Caco-2 (cell line): ENCODE data around the gene RYR2. TPM values are rescaled to one million over a fixed set of nuclear protein-coding genes. Genes with fewer than 3 reads are reported as not detected.

Source experiments
- BruUV-seq: library from RNA; stranded (reverse); fragments of 400-500 nt; replicated peaks from 2 replicates; lab custom pipeline; 2021; lab: Mats Ljungman, UMichigan
- CTCF ChIA-PET: fragments of 300-600 bp; sonication (Branson Sonifier 250); formaldehyde crosslinking; loops from one replicate; lab custom pipeline; 2022; ENCODE audit warnings: antibody characterized with exemption; lab: Charles Lee
- POLR2A ChIA-PET: fragments of 300-600 bp; sonication (Branson Sonifier 250); formaldehyde crosslinking; loops from one replicate; lab custom pipeline; 2022; ENCODE audit warnings: antibody characterized with exemption; lab: Charles Lee
- DNase-seq, 2 experiments: peaks; one replicate each; pipeline versions ENCODE4 v3.0.0 to v3.0.0-alpha.2; 2020 to 2022
- H3K27me3 ChIP-seq: replicated peaks from 2 replicates; pipeline ENCODE4 v1.6.0; 2011; ENCODE audit warnings: low read length; ENCODE audit not compliant: control insufficient read depth, insufficient read depth
- H3K36me3 ChIP-seq: 2 replicates; pipeline ENCODE4 v1.5.1; 2011; ENCODE audit warnings: low read length; ENCODE audit not compliant: control insufficient read depth, insufficient read depth
- H3K4me1 ChIP-seq: fragments of 250-450 bp; sonication (Bioruptor Pico); 2 replicates; pipeline ENCODE4 v1.5.1; 2020; ENCODE audit warnings: mild to moderate bottlenecking
- H3K4me3 ChIP-seq: 2 replicates; pipeline ENCODE4 v1.5.1; 2011; ENCODE audit warnings: low read depth, mild to moderate bottlenecking, control low read depth, low read length
- H3K9me3 ChIP-seq: fragments of 250-450 bp; sonication (Bioruptor Pico); 2 replicates; pipeline ENCODE4 v1.5.1; 2020; ENCODE audit warnings: mild to moderate bottlenecking, moderate library complexity
- H3K27ac Mint-ChIP-seq: one replicate; pipeline ENCODE4 v1.8.0; 2022; ENCODE audit warnings: mixed read lengths; ENCODE audit not compliant: unreplicated experiment
- H3K27me3 Mint-ChIP-seq: one replicate; pipeline ENCODE4 v1.8.0; 2022; ENCODE audit warnings: mixed read lengths; ENCODE audit not compliant: insufficient read depth, unreplicated experiment
- H3K36me3 Mint-ChIP-seq: one replicate; pipeline ENCODE4 v1.8.0; 2022; ENCODE audit warnings: mild to moderate bottlenecking, mixed read lengths; ENCODE audit not compliant: insufficient read depth, unreplicated experiment
- H3K4me1 Mint-ChIP-seq: one replicate; pipeline ENCODE4 v1.8.0; 2022; ENCODE audit warnings: low read depth, mixed read lengths; ENCODE audit not compliant: unreplicated experiment
- H3K4me3 Mint-ChIP-seq: one replicate; pipeline ENCODE4 v1.8.0; 2022; ENCODE audit warnings: mild to moderate bottlenecking, moderate library complexity, mixed read lengths; ENCODE audit not compliant: unreplicated experiment
- H3K9me3 Mint-ChIP-seq: one replicate; pipeline ENCODE4 v1.8.0; 2022; ENCODE audit warnings: mixed read lengths; ENCODE audit not compliant: unreplicated experiment
- intact Hi-C: fragments of 100-400 bp; cut with micrococcal nuclease; formaldehyde crosslinking; loops from one replicate; pipeline ENCODE4 v1.10.0; 2022; ENCODE audit not compliant: unreplicated experiment
- total RNA-seq: library from RNA; stranded (reverse); gene quantifications from 2 replicates; pipeline ENCODE4 v1.2.3, GENCODE V29; 2022
- TF ChIP-seq, protein P1 (sequence below), 2 experiments: fragments of 200-600 bp in 1 of 2; IDR thresholded peaks; 1 replicate in 1 of 2; 2 replicates in 1 of 2; pipeline versions ENCODE4 v1.5.1 to v1.8.0; 2011 to 2022; ENCODE audit warnings: antibody characterized with exemption in 1 of 2, control low read depth in 1 of 2, inconsistent platforms in 1 of 2, low read depth in 1 of 2, low read length in 1 of 2, mild to moderate bottlenecking in 1 of 2, moderate library complexity in 1 of 2; ENCODE audit not compliant: insufficient read depth in 1 of 2, severe bottlenecking in 1 of 2, unreplicated experiment in 1 of 2

Gene RYR2
- total RNA-seq, 1 experiment from 2014 or later, result 3.4 TPM

DNA sequence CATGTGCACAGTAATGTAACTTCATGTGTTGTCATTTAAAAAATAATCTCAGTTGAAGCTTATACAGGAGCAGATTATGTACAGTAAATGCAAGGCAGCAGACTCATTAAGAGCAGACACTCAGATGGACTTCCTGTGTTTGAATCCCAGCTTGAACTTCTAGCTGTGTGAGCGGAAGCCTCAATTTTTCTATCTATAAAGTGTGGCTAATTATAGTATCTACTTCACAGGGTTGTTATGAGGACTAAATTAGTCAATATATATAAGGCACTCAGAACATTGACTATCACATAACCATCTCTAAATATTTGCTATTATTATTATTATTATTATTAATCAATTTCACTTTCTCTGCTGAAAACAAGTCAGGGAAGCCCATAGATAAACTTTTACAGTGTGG is 707.1 kb downstream of the RYR2 start:
- intact Hi-C loops, result no loop called here
- Mint-ChIP-seq H3K27ac (no peak overlapping the region), H3K9me3 (no peaks in the 10 kb centered on the region), H3K27me3 (no peaks in the 10 kb centered on the region), H3K4me1 (no peaks in the 10 kb centered on the region), H3K4me3 (no peak overlapping the region), H3K36me3 (no peaks in the 10 kb centered on the region)
- H3K9me3 ChIP-seq, result no peaks in the 10 kb centered on the region
- BruUV-seq, result no TSS peak
- CTCF ChIA-PET, result no interaction called here
- H3K36me3 ChIP-seq, result no peaks in the 10 kb centered on the region
- peaks cover 8% of the 10 kb centered on the region; the same call in 1 of the 2 replicates for H3K4me1 ChIP-seq
- TF ChIP-seq, protein P1, sequence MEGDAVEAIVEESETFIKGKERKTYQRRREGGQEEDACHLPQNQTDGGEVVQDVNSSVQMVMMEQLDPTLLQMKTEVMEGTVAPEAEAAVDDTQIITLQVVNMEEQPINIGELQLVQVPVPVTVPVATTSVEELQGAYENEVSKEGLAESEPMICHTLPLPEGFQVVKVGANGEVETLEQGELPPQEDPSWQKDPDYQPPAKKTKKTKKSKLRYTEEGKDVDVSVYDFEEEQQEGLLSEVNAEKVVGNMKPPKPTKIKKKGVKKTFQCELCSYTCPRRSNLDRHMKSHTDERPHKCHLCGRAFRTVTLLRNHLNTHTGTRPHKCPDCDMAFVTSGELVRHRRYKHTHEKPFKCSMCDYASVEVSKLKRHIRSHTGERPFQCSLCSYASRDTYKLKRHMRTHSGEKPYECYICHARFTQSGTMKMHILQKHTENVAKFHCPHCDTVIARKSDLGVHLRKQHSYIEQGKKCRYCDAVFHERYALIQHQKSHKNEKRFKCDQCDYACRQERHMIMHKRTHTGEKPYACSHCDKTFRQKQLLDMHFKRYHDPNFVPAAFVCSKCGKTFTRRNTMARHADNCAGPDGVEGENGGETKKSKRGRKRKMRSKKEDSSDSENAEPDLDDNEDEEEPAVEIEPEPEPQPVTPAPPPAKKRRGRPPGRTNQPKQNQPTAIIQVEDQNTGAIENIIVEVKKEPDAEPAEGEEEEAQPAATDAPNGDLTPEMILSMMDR (IDR thresholded peaks at IDR 0.05; ENCODE audit: insufficient read depth in 1 of 2, low read depth in 1 of 2, low read length in 1 of 2, severe bottlenecking in 1 of 2, unreplicated experiment in 1 of 2), result no peak
- DNase-seq, result no peak
- H3K27me3 ChIP-seq, result no peaks in the 10 kb centered on the region
- POLR2A ChIA-PET, result no interaction called here
- H3K4me3 ChIP-seq, result no peak overlapping the region

DNA sequence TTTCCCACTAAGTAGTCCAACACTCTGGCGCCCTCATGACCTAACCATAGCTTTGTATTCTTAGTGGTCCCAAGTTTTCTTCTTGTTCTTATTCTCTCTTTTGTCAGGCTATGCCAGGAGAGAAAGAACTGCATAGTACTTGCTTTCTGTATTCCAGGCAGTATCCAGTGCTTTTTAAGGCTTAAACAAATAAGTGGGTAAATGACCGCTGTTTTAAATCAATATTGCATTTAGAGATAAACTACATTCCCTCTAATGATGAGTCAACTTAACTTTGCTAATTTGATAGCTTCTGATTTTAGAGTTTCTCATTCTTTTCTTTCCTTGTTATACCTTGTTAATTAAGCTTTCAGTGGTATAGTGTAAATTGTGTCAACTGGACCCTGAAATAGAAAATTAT is 709.1 kb downstream of the RYR2 start:
- Mint-ChIP-seq H3K4me3 (no peak overlapping the region), H3K9me3 (no peaks in the 10 kb centered on the region), H3K27ac (no peak overlapping the region), H3K4me1 (no peaks in the 10 kb centered on the region), H3K27me3 (no peaks in the 10 kb centered on the region), H3K36me3 (no peaks in the 10 kb centered on the region)
- H3K4me3 ChIP-seq, result no peak overlapping the region
- CTCF ChIA-PET, result interaction anchor here (0.6 to 1.2 kb wide), 2 partner anchors 48 to 1061 kb away, joined by 3 to 4 read pairs; no protein-coding TSS in a partner anchor
- intact Hi-C loops, result no loop called here
- DNase-seq, result no peak
- POLR2A ChIA-PET, result no interaction called here
- TF ChIP-seq, protein P1 (IDR thresholded peaks at IDR 0.05; ENCODE audit: insufficient read depth in 1 of 2, low read depth in 1 of 2, low read length in 1 of 2, severe bottlenecking in 1 of 2, unreplicated experiment in 1 of 2), result no peak
- no peaks in the 10 kb centered on the region for H3K27me3 ChIP-seq
- no TSS peak for BruUV-seq
- H3K36me3 ChIP-seq, result no peaks in the 10 kb centered on the region
- H3K4me1 ChIP-seq, result peaks cover 8% of the 10 kb centered on the region; the same call in 1 of the 2 replicates
- H3K9me3 ChIP-seq, result no peaks in the 10 kb centered on the region

DNA sequence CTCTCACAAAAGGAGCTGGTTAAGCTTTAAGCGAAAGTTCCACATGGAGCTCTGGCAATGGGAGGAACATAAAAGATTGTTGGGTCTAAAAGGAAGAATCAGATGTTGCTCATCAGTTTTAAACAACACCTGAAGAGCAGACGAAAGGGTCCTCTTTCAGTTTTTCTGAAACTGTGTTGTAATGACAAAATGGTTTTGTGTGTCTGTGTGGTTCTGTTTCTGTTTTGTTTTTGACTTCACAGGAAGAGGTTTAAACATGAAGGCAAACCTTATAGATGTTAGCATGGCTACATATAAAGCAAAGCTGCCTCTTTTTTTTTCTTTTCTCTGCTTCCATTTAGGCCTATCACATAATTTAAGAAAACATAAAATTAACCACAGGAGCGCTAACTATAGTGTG is 712.6 kb downstream of the RYR2 start:
- CTCF ChIA-PET, result no interaction called here
- Mint-ChIP-seq H3K36me3 (no peaks in the 10 kb centered on the region), H3K27me3 (no peaks in the 10 kb centered on the region), H3K27ac (no peak overlapping the region), H3K9me3 (no peaks in the 10 kb centered on the region), H3K4me3 (no peak overlapping the region), H3K4me1 (peaks cover 4% of the 10 kb centered on the region)
- POLR2A ChIA-PET, result no interaction called here
- DNase-seq, result no peak
- intact Hi-C loops, result no loop called here
- no peak overlapping the region for H3K4me3 ChIP-seq
- no peaks in the 10 kb centered on the region for H3K9me3 ChIP-seq
- H3K4me1 ChIP-seq, result peaks cover 15% of the 10 kb centered on the region
- TF ChIP-seq, protein P1 (IDR thresholded peaks at IDR 0.05; ENCODE audit: insufficient read depth in 1 of 2, low read depth in 1 of 2, low read length in 1 of 2, severe bottlenecking in 1 of 2, unreplicated experiment in 1 of 2), result no peak
- no peaks in the 10 kb centered on the region for H3K27me3 ChIP-seq
- BruUV-seq, result no TSS peak
- H3K36me3 ChIP-seq, result no peaks in the 10 kb centered on the region
